NB4 (cell line): ENCODE measurements around the gene PCNX2.

Experiments used
- MYC ChIP-seq: IDR thresholded peaks from 2 replicates; pipeline ENCODE4 v1.6.1; 2011; ENCODE audit warnings: low read depth, low read length
- POLR2A ChIP-seq: IDR thresholded peaks from 2 replicates; pipeline ENCODE4 v1.6.1; 2011; ENCODE audit warnings: mild to moderate bottlenecking; ENCODE audit not compliant: insufficient read length; ENCODE audit errors: extremely low read depth
- TF ChIP-seq, protein P1 (sequence below): IDR thresholded peaks from one replicate; pipeline ENCODE4 v1.5.1; 2012; ENCODE audit warnings: low read depth, low read length
- TF ChIP-seq, protein P2 (sequence below): IDR thresholded peaks from 2 replicates; pipeline ENCODE4 v1.6.1; 2011; ENCODE audit warnings: low read depth, low read length

DNA sequence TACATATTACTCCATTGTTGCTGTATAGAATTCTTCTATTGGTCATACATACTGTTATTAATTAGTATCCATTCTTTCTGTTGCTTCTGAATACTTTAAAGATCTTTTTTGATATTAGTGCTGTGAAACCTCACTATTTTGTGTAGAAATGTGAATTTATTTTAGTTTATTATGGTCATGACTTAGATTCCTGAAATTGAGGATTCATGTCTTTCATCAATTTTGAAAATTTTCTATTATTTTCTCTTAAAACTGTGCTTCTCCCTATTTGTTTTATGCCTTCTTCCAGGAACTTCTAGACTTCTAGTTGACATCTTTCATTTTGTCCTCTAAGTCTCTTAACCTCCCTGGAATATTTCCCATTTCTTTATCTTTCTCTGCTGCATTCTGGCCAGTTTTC, 232.1 kb downstream of the PCNX2 start:
- TF ChIP-seq, protein P1, sequence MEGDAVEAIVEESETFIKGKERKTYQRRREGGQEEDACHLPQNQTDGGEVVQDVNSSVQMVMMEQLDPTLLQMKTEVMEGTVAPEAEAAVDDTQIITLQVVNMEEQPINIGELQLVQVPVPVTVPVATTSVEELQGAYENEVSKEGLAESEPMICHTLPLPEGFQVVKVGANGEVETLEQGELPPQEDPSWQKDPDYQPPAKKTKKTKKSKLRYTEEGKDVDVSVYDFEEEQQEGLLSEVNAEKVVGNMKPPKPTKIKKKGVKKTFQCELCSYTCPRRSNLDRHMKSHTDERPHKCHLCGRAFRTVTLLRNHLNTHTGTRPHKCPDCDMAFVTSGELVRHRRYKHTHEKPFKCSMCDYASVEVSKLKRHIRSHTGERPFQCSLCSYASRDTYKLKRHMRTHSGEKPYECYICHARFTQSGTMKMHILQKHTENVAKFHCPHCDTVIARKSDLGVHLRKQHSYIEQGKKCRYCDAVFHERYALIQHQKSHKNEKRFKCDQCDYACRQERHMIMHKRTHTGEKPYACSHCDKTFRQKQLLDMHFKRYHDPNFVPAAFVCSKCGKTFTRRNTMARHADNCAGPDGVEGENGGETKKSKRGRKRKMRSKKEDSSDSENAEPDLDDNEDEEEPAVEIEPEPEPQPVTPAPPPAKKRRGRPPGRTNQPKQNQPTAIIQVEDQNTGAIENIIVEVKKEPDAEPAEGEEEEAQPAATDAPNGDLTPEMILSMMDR: no peak
- no peak for TF ChIP-seq POLR2A
- TF ChIP-seq, protein P2, sequence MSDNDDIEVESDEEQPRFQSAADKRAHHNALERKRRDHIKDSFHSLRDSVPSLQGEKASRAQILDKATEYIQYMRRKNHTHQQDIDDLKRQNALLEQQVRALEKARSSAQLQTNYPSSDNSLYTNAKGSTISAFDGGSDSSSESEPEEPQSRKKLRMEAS: no peak
- no peak for TF ChIP-seq MYC
